Lower leg skin (tissue), 3 donors: Measurements from ENCODE around the gene PLK5.

Experiments used
- POLR2A ChIP-seq, 2 donors: fragments of 450-650 bp; IDR thresholded peaks; one replicate each; pipeline ENCODE4 v1.6.1; 2016 to 2017; ENCODE audit warnings: antibody characterized with exemption in 2 of 2, mild to moderate bottlenecking in 1 of 2, moderate library complexity in 1 of 2
- TF ChIP-seq, protein P1 (sequence below), 3 donors: fragments of 450-650 bp; IDR thresholded peaks; one replicate each; pipeline ENCODE4 v1.5.1; 2016; ENCODE audit warnings: antibody characterized with exemption in 3 of 3, mild to moderate bottlenecking in 3 of 3, moderate library complexity in 2 of 3

DNA sequence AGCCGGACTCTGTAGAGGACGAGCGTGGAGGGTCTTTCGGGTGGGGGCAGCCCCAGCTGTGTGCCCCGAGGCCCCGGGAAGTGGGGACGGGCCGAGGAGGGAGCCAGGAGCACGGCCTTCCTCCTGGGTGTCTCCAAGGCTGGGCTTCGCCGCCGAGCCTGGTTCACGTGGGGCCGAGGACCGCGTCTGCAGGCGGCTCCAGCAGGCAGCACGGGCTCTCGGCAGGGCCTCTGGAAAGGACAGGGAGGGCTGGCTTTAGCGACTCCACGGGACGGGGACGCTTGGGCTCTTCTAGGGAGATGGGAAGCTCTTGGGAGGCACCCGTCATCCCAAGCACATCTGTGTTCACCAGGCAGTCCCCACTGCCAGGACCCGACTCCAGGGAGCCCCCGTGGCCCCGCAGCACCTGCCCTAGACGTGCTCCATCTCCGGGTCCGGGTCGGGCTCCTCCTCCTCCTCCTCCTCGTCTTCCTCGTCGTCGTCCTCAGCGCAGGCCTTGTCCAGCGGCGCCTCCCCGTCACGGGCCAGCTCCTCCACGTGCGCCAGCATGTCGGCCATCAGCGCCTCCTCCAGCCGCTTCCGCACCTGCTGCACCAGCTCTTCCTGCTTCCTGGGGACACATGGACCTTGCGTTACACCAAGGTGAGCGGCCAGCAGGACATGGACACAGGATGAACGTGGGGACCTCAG lies 54.2 kb downstream of the PLK5 start:
- TF ChIP-seq, protein P1, sequence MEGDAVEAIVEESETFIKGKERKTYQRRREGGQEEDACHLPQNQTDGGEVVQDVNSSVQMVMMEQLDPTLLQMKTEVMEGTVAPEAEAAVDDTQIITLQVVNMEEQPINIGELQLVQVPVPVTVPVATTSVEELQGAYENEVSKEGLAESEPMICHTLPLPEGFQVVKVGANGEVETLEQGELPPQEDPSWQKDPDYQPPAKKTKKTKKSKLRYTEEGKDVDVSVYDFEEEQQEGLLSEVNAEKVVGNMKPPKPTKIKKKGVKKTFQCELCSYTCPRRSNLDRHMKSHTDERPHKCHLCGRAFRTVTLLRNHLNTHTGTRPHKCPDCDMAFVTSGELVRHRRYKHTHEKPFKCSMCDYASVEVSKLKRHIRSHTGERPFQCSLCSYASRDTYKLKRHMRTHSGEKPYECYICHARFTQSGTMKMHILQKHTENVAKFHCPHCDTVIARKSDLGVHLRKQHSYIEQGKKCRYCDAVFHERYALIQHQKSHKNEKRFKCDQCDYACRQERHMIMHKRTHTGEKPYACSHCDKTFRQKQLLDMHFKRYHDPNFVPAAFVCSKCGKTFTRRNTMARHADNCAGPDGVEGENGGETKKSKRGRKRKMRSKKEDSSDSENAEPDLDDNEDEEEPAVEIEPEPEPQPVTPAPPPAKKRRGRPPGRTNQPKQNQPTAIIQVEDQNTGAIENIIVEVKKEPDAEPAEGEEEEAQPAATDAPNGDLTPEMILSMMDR (IDR thresholded peaks at IDR 0.05) = no peak
- no peak for TF ChIP-seq POLR2A (IDR thresholded peaks at IDR 0.05)
